ENCODE data around the gene HHATL.

The HHATL gene

DNA sequence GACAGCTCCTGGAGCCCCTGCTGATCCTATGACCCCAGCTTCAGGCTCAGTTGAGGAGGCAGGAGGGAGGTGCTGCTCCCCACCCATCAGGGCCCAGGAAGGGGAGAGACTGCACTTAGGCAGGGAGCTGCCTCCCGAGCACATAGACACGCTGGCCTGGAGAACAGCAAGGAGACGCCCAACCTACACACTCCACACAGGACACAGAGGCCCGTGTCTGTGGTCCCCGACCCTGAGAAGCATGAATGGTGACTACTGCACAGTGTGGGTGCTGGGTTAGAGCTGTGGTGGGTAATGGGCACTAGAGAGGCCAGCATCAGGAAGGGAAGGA, 1.1 kb upstream of the HHATL start:
- DNase-seq, result no peak
- in situ Hi-C loops (cut with HindIII; ENCODE audit: low pct_ligation_motif_present, low pct_unique_long_range_greater_than_20kb, low sequenced_read_pairs), result no loop called here

DNA sequence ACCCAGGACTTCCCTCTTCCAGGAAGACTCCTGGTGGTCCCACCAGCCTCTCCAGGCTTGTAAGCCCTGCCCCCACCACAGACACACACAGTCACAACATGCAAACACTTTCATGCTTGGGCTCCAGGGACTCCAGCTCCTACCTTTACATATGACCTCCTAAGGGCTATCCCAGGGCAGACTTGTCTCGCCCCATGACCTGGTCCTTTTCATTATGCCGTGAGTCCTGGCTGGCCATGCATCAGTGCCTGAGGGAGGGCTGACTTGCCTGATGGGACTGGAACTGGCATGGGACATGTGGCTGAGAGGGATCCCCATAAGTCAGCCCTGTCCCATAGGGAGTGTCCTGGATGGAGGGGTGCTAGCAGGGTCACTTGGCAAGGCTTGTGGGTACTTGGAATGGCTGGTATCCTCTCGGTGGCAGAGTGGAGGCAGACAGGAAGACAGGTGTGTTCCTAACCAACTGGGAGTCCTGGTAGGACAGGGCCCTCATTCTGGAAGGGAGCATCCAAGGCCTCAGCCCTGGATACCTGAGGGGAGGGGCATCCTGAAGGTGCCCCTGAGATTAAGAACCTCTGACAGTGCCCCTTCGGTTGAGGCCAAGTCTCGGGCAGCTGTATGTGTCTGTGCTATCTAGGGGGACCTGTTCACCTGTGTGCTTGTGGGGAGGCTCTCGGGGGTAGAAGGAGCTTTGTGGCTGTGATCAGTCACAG, 540 bp upstream of the HHATL start:
- no peak for DNase-seq

DNA sequence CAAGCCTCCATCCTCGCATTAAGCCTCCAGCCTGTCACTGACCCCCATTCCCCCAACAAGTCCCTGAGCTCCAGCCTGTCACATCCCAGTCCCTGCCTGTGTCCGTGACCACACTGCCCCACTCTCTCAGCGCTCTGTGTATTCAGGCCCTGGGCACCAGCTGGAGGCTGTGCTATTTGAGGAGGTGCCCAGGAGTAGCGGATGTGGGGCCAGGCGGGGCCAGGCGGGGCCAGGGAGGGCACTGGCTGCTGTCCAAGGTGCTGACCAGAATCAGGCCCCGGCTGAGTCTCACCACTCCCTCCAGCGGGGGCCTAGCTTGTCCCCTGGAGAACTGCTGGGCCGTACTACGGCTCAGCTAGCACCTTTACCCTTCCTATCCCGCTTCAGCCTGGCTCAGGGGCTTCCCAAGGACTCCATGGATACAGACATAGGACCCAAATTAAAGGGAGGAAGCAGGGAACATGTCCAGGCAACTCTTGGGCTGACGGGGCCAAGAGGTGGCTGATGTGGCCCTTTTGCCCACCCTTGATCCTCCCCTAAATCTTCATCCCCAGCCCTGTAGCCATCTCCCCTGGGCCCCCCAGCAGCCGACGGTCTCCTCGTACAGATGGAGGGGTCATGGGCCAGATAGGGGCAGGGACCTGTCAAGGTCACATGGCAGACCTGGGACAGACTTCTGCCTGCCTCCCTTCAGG, 1.1 kb downstream of the HHATL start:
- in situ Hi-C loops (cut with HindIII; ENCODE audit: low pct_ligation_motif_present, low pct_unique_long_range_greater_than_20kb, low sequenced_read_pairs), result no loop called here
- peak; percentile 64 for DNase-seq

More for the DNA sequence above, 540 bp upstream of the HHATL start:
- in situ Hi-C loops (cut with HindIII; ENCODE audit: low pct_ligation_motif_present, low pct_unique_long_range_greater_than_20kb, low sequenced_read_pairs), result no loop called here

GRCh38 chr3:42700366-42701288, 2.0 kb downstream of the HHATL start:
- in situ Hi-C loops (cut with HindIII; ENCODE audit: low pct_ligation_motif_present, low pct_unique_long_range_greater_than_20kb, low sequenced_read_pairs), result no loop called here
- DNase-seq, result no peak

GRCh38 chr3:42699511-42699971, 3.1 kb downstream of the HHATL start:
- DNase-seq, result no peak
- in situ Hi-C loops (cut with HindIII; ENCODE audit: low pct_ligation_motif_present, low pct_unique_long_range_greater_than_20kb, low sequenced_read_pairs), result no loop called here

DNA sequence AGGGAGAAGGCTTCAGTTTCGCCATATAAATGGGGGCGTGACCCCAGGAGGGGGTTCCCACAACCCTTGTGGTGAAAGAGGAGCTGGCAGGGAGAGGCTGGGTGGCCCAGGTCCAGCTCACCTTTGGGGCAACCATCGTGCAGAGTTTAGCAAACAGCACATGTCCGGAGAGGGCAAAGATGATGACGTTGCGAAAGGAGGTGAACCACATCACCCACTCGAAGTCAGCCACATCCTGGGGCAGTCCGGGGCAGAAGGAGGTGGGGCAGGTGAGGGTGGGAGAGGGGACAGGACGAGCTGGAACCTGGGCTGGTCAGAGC, 3.7 kb downstream of the HHATL start:
- in situ Hi-C loops (cut with HindIII; ENCODE audit: low pct_ligation_motif_present, low pct_unique_long_range_greater_than_20kb, low sequenced_read_pairs), result no loop called here
- no peak for DNase-seq

GRCh38 chr3:42698216-42698910, 4.2 kb downstream of the HHATL start:
- in situ Hi-C loops (cut with HindIII; ENCODE audit: low pct_ligation_motif_present, low pct_unique_long_range_greater_than_20kb, low sequenced_read_pairs), result no loop called here
- DNase-seq, result no peak

- no peak for DNase-seq
- in situ Hi-C loops (cut with HindIII; ENCODE audit: low pct_ligation_motif_present, low pct_unique_long_range_greater_than_20kb, low sequenced_read_pairs), result no loop called here
Observed at GRCh38 chr3:42697289-42698051, 5.1 kb downstream of the HHATL start.

GRCh38 chr3:42696356-42697288, 6.0 kb downstream of the HHATL start:
- DNase-seq, result no peak
- in situ Hi-C loops (cut with HindIII; ENCODE audit: low pct_ligation_motif_present, low pct_unique_long_range_greater_than_20kb, low sequenced_read_pairs), result no loop called here

DNA sequence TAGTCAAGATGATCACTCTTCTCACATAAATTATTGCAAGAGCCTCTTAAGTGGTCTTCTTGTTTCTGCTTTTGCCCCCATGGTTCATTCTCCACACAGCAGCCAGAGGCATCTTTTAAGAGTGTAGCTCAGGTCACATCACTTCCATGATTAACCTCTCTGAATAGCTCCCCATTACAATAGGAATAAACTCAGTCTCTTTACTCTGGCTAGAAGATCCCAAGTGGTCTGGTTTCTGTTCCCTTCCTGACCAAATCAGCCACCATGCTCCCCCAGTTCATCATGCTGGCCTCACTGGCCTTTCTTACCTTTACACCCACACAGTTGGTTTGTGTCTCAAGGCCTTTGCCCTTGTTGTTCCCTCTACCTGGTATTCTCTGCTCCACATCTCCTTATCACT, 8.2 kb downstream of the HHATL start:
- in situ Hi-C loops (cut with HindIII; ENCODE audit: low pct_ligation_motif_present, low pct_unique_long_range_greater_than_20kb, low sequenced_read_pairs), result no loop called here
- DNase-seq, result no peak

DNA sequence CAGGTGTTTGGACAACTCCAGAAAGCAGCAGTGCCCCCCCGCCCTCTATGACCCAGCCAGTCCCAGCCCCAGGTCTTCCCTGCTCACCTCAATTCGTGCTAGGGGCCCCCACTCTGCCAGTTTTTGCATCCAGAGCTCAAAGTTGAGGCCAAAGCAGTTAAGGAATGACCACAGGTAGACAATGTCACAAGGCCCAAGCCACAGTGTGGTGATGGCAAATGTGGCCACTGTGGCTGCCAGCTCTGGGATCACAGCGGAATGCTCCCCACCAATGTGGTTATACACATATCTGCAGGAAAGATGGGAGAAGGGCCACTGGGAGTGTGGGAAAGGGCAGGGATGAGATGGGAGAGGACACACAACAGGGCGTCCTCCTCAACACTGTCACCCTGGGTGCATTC, 9.1 kb downstream of the HHATL start:
- in situ Hi-C loops (cut with HindIII; ENCODE audit: low pct_ligation_motif_present, low pct_unique_long_range_greater_than_20kb, low sequenced_read_pairs), result no loop called here
- no peak for DNase-seq

DNA sequence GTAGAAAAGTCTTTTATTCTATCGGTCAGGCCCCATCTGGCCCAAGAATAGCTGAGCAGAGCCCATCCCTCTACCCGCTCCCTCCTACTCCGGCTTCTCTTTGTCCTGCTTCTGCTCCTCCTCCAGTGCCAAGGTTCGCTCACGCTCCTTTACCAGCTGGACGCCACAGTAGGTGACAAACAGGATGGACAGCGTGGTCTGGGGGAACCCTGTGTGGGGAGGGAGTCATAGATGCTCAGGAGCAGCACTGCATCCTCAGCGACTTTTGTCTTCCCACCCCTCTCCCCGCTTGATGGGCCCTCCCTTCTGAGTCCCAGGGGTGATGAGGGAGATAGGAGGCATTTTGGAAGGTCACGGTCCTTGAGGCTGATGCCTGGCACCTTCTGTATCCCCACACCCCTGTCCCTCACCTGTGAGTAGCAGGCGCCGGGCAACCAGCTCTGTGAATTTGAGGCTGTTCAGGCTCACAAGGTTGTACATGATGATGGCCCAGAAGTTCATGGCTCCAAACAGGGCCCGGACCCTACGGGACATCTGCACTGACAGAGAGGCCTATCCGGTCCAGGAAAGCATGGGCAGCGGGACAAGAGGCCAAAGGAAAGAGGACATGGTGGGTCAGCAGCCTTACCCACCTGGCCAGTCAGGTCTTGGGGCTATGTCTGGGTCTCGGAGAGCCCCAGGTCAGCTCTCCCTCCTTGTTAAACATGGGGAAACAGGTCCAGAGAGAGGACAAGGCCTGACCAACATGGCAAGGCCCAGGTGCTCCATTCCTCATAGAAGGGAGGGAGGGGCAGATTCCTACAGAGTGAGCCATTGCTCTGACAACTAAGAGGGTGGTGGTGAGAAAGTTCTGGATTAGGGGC, 9.7 kb downstream of the HHATL start:
- no peak for DNase-seq
- in situ Hi-C loops (cut with HindIII; ENCODE audit: low pct_ligation_motif_present, low pct_unique_long_range_greater_than_20kb, low sequenced_read_pairs), result no loop called here

DNA sequence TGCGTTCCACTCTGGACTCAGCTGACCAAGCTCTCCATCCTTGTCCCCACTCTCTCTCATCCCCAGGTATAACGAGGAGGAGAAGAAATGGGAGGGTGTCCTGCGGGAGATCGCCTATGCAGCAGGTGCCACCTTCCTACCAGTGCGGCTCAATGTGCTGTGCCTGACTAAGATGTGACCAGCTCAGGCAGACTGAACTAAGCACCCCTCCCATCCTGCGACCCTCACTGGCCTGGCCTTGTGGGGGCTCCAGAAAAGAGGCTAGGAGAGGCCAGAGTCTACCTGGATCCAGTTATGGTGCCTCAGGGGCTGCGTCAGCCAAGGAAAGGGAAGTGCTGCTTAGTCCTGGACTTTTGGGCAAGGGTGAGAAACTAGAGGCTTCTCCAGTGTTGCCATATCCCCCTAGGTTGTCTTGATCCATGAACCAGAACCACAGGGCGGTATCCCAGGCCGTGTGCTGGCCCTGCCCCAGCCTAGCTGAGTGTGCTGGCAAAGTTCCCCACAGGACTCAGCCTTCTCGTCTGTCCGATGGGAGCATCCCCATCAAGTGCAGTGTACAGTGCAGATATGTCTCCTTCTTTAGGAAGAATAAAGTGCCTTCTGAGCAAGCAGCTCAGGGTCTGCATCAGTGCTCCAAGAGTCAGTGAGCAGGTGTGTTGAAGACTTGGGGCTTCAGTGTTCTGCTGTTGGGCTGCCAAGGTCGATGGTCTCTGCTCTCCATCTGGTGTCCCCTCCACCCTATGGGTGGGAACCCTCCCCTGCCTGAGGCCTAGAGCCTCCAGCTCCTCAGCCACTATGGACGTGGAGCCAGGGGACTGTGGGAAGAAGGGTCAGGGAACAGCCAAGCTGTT, 10.6 kb downstream of the HHATL start:
- no peak for DNase-seq
- in situ Hi-C loops (cut with HindIII; ENCODE audit: low pct_ligation_motif_present, low pct_unique_long_range_greater_than_20kb, low sequenced_read_pairs), result no loop called here

GRCh38 chr3:42690766-42691680, 11.6 kb downstream of the HHATL start:
- DNase-seq, result no peak
- in situ Hi-C loops (cut with HindIII; ENCODE audit: low pct_ligation_motif_present, low pct_unique_long_range_greater_than_20kb, low sequenced_read_pairs), result no loop called here

GRCh38 chr3:42690191-42690590, 12.4 kb downstream of the HHATL start:
- no peak for DNase-seq

More at GRCh38 chr3:42690191-42690590, 12.4 kb downstream of the HHATL start:
- in situ Hi-C loops (cut with HindIII; ENCODE audit: low pct_ligation_motif_present, low pct_unique_long_range_greater_than_20kb, low sequenced_read_pairs), result no loop called here

Data from ACHN (cell line).